Spinal cord (tissue), 10 donors: ENCODE results near the gene AKT2. TPM values are rescaled to one million over a fixed set of nuclear protein-coding genes. Genes with fewer than 3 reads are reported as not detected.
A peak's percentile ranks its signal among the peaks of the same experiment; 100 is the strongest.

Experiments used
- DNase-seq, 6 donors: peaks; one replicate each; pipeline versions ENCODE4 v3.0.0 to v3.0.0-alpha.2; 2013 to 2015; ENCODE audit warnings: low spot score in 6 of 6, low read depth in 4 of 6
- H3K27ac ChIP-seq: one replicate; pipeline ENCODE4 v1.5.1; 2013; ENCODE audit warnings: low read depth, low read length, control low read depth
- H3K27me3 ChIP-seq: one replicate; pipeline ENCODE4 v1.6.1; 2013; ENCODE audit warnings: low read length; ENCODE audit not compliant: control insufficient read depth, insufficient read depth
- H3K36me3 ChIP-seq: one replicate; pipeline ENCODE4 v1.6.1; 2013; ENCODE audit warnings: low read length; ENCODE audit not compliant: control insufficient read depth, insufficient read depth
- H3K4me1 ChIP-seq: one replicate; pipeline ENCODE4 v1.6.1; 2013; ENCODE audit warnings: low read length; ENCODE audit not compliant: control insufficient read depth, insufficient read depth
- H3K4me3 ChIP-seq: one replicate; pipeline ENCODE4 v1.5.1; 2013; ENCODE audit warnings: low read depth, low read length, control low read depth
- H3K9me3 ChIP-seq: one replicate; pipeline ENCODE4 v1.6.1; 2013; ENCODE audit warnings: low read length; ENCODE audit not compliant: control insufficient read depth, insufficient read depth
- WGBS: methylation state at CpG from one replicate; pipeline ENCODE4 v1.1.5; 2013; ENCODE audit warnings: missing lambda C conversion rate; ENCODE audit not compliant: insufficient coverage; 5-methylcytosine and 5-hydroxymethylcytosine counted together
- polyA plus RNA-seq, 2 donors: library from polyadenylated mRNA; unstranded; fragments of 120-200 nt; gene quantifications; one replicate each; pipeline ENCODE4 v1.2.1, GENCODE V29; 2013; ENCODE audit not compliant: insufficient read length in 2 of 2
- total RNA-seq, 2 donors: library from RNA; depleted of rRNA in 1 of 2; stranded (reverse); fragments of 120-200 nt in 1 of 2; fragments of >200 nt in 1 of 2; gene quantifications; one replicate each; pipeline versions ENCODE4 v1.2.3 to v1.2.4, GENCODE V29; 2013 to 2014
- donor health status: healthy.

AKT2 gene
- total and polyA plus RNA-seq, 4 donors, result 62.8 to 210 (median 140) TPM

GRCh38 chr19:40277356-40278059 is 7.6 kb downstream of the AKT2 start:
- no peak overlapping the region for H3K4me3 ChIP-seq
- no peaks in the 10 kb centered on the region for H3K27me3 ChIP-seq
- peaks cover 44% of the 10 kb centered on the region for H3K36me3 ChIP-seq
- no peak for DNase-seq
- peaks cover 40% of the 10 kb centered on the region for H3K4me1 ChIP-seq
- WGBS, result 87% methylated on average over 7 of the region's 10 CpGs
- no peaks in the 10 kb centered on the region for H3K9me3 ChIP-seq
- no peak overlapping the region for H3K27ac ChIP-seq

GRCh38 chr19:40274585-40275544 is 10.3 kb downstream of the AKT2 start:
- no peaks in the 10 kb centered on the region for H3K9me3 ChIP-seq
- H3K36me3 ChIP-seq, result peaks cover 37% of the 10 kb centered on the region
- H3K27ac ChIP-seq, result no peak overlapping the region
- 70% methylated on average over 27 of the region's 28 CpGs for WGBS
- no peak overlapping the region for H3K4me3 ChIP-seq
- H3K4me1 ChIP-seq, result peaks cover 32% of the 10 kb centered on the region
- H3K27me3 ChIP-seq, result no peaks in the 10 kb centered on the region
- DNase-seq, result no peak

- no peak for DNase-seq
- H3K4me3 ChIP-seq, result no peak overlapping the region
- H3K27me3 ChIP-seq, result no peaks in the 10 kb centered on the region
- H3K36me3 ChIP-seq, result peaks cover 33% of the 10 kb centered on the region
- no peak overlapping the region for H3K27ac ChIP-seq
- 55% methylated on average over 11 of the region's 14 CpGs for WGBS
- H3K9me3 ChIP-seq, result no peaks in the 10 kb centered on the region
- peaks cover 23% of the 10 kb centered on the region for H3K4me1 ChIP-seq
Measured at GRCh38 chr19:40273469-40274360, 11.4 kb downstream of the AKT2 start.

- no peaks in the 10 kb centered on the region for H3K9me3 ChIP-seq
- H3K36me3 ChIP-seq, result peaks cover 32% of the 10 kb centered on the region
- H3K27ac ChIP-seq, result no peak overlapping the region
- DNase-seq, result no peak
- peaks cover 23% of the 10 kb centered on the region for H3K4me1 ChIP-seq
- WGBS, result 91% methylated on average over 10 of the region's 14 CpGs
- H3K4me3 ChIP-seq, result no peak overlapping the region
- no peaks in the 10 kb centered on the region for H3K27me3 ChIP-seq
Measured at GRCh38 chr19:40272261-40272660, 12.9 kb downstream of the AKT2 start.

GRCh38 chr19:40271706-40272105 is 13.4 kb downstream of the AKT2 start:
- no peaks in the 10 kb centered on the region for H3K27me3 ChIP-seq
- H3K4me3 ChIP-seq, result no peak overlapping the region
- H3K4me1 ChIP-seq, result peaks cover 29% of the 10 kb centered on the region
- H3K27ac ChIP-seq, result no peak overlapping the region
- DNase-seq, result no peak
- 83% methylated on average over 1 of the region's 4 CpGs for WGBS
- H3K9me3 ChIP-seq, result no peaks in the 10 kb centered on the region
- H3K36me3 ChIP-seq, result peaks cover 36% of the 10 kb centered on the region

- Histone ChIP-seq H3K4me3 (no peak overlapping the region), H3K36me3 (peaks cover 44% of the 10 kb centered on the region), H3K27me3 (no peaks in the 10 kb centered on the region), H3K9me3 (no peaks in the 10 kb centered on the region), H3K4me1 (peaks cover 40% of the 10 kb centered on the region), H3K27ac (no peak overlapping the region)
- DNase-seq, result peak in 1 of 6 donors; percentile 75
- WGBS, result 68% methylated on average over 11 of the region's 12 CpGs
Measured at GRCh38 chr19:40270362-40271089, 14.6 kb downstream of the AKT2 start.

GRCh38 chr19:40269216-40269940 is 15.8 kb downstream of the AKT2 start:
- WGBS, result 98% methylated on average over 5 of the region's 11 CpGs
- no peak overlapping the region for H3K27ac ChIP-seq
- no peaks in the 10 kb centered on the region for H3K9me3 ChIP-seq
- peaks cover 49% of the 10 kb centered on the region for H3K36me3 ChIP-seq
- H3K4me3 ChIP-seq, result no peak overlapping the region
- H3K27me3 ChIP-seq, result no peaks in the 10 kb centered on the region
- DNase-seq, result no peak
- H3K4me1 ChIP-seq, result peaks cover 41% of the 10 kb centered on the region

GRCh38 chr19:40267601-40267997 is 17.5 kb downstream of the AKT2 start:
- Histone ChIP-seq H3K36me3 (peaks cover 67% of the 10 kb centered on the region), H3K27me3 (no peaks in the 10 kb centered on the region), H3K4me1 (peaks cover 35% of the 10 kb centered on the region), H3K9me3 (no peaks in the 10 kb centered on the region), H3K27ac (no peak overlapping the region), H3K4me3 (no peak overlapping the region)
- no peak for DNase-seq
- WGBS, result 75% methylated on average over 5 of the region's 6 CpGs
